ENCODE measurements around the gene GALT.

GALT gene

GRCh38 chr9:34675869-34676268, 29.4 kb downstream of the GALT start:
- no peaks in the 10 kb centered on the region for H3K27me3 ChIP-seq (ENCODE audit: low read length)

DNA sequence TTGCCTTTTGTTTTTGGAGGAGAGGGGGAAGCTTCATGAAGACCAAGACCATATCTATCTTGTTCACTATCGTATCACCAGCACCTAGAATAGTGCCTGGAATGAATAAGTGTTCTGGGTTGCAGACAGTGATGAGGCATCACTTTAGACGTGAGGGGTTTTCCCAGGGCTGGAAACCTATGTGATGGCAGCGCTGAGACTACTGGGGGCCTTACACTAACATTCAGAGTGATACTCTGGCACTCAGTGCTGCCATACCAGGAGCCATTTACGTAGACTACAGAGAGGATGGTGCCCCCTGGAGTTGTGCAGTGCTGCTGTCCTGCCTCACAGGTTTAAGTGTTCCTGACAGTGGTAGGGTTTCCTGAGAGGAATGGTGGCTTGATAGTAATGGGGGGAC, 37.7 kb downstream of the GALT start:
- TF ChIP-seq EZH2phosphoT487 (conservative IDR thresholded peaks at IDR 0.05; ENCODE audit: low read length) (no peak), CTCF (IDR thresholded peaks at IDR 0.05; ENCODE audit: insufficient read depth, low read length, poor library complexity, severe bottlenecking) (no peak)
- H2AFZ ChIP-seq (ENCODE audit: low read depth, low read length, severe bottlenecking): no peak overlapping the region

More at GRCh38 chr9:34675869-34676268, 29.4 kb downstream of the GALT start:
- no peak overlapping the region for H3K27ac ChIP-seq (ENCODE audit: low read depth, low read length)
- TF ChIP-seq CTCF (IDR thresholded peaks at IDR 0.05; ENCODE audit: insufficient read depth, low read length, poor library complexity, severe bottlenecking) (no peak), EZH2phosphoT487 (conservative IDR thresholded peaks at IDR 0.05; ENCODE audit: low read length) (no peak)
- H3K9me2 ChIP-seq (replicated peaks; ENCODE audit: insufficient read depth, low read length): no peaks in the 10 kb centered on the region
- no peak overlapping the region for H2AFZ ChIP-seq (ENCODE audit: low read depth, low read length, severe bottlenecking)
- H4K20me1 ChIP-seq (ENCODE audit: low read depth, low read length): no peaks in the 10 kb centered on the region
- no peaks in the 10 kb centered on the region for H3F3A ChIP-seq (ENCODE audit: insufficient read depth)
- H3K79me2 ChIP-seq (ENCODE audit: insufficient read depth, low read length): no peaks in the 10 kb centered on the region
- no peaks in the 10 kb centered on the region for H3K36me3 ChIP-seq (ENCODE audit: low read length)
- no peak overlapping the region for H3K4me2 ChIP-seq (ENCODE audit: low read depth, low read length, poor library complexity, severe bottlenecking)
- H3K9ac ChIP-seq (ENCODE audit: low read length): no peak overlapping the region
- no peak overlapping the region for H3K4me3 ChIP-seq (ENCODE audit: insufficient read depth, low read length, poor library complexity, severe bottlenecking)
- no peaks in the 10 kb centered on the region for H3K9me3 ChIP-seq (ENCODE audit: insufficient read depth, low read length)

GRCh38 chr9:34684816-34685215, 38.3 kb downstream of the GALT start:
- Histone ChIP-seq H3K36me3 (ENCODE audit: low read length) (no peaks in the 10 kb centered on the region), H3K27ac (ENCODE audit: low read depth, low read length) (no peak overlapping the region), H3K4me2 (ENCODE audit: low read depth, low read length, poor library complexity, severe bottlenecking) (no peak overlapping the region), H2AFZ (ENCODE audit: low read depth, low read length, severe bottlenecking) (no peak overlapping the region), H3K4me3 (ENCODE audit: insufficient read depth, low read length, poor library complexity, severe bottlenecking) (no peak overlapping the region), H3K79me2 (ENCODE audit: insufficient read depth, low read length) (no peaks in the 10 kb centered on the region), H3K9me2 (replicated peaks; ENCODE audit: insufficient read depth, low read length) (no peaks in the 10 kb centered on the region), H3K27me3 (ENCODE audit: low read length) (no peaks in the 10 kb centered on the region), H4K20me1 (ENCODE audit: low read depth, low read length) (no peaks in the 10 kb centered on the region), H3K9ac (ENCODE audit: low read length) (no peak overlapping the region), H3F3A (ENCODE audit: insufficient read depth) (no peaks in the 10 kb centered on the region), H3K9me3 (ENCODE audit: insufficient read depth, low read length) (no peaks in the 10 kb centered on the region)
- TF ChIP-seq CTCF (IDR thresholded peaks at IDR 0.05; ENCODE audit: insufficient read depth, low read length, poor library complexity, severe bottlenecking) (no peak), EZH2phosphoT487 (conservative IDR thresholded peaks at IDR 0.05; ENCODE audit: low read length) (no peak)

More for the DNA sequence above, 37.7 kb downstream of the GALT start:
- no peak overlapping the region for H3K4me3 ChIP-seq (ENCODE audit: insufficient read depth, low read length, poor library complexity, severe bottlenecking)
- H4K20me1 ChIP-seq (ENCODE audit: low read depth, low read length): no peaks in the 10 kb centered on the region
- H3K9me3 ChIP-seq (ENCODE audit: insufficient read depth, low read length): no peaks in the 10 kb centered on the region
- H3K9me2 ChIP-seq (replicated peaks; ENCODE audit: insufficient read depth, low read length): no peaks in the 10 kb centered on the region
- H3K9ac ChIP-seq (ENCODE audit: low read length): no peak overlapping the region
- H3K79me2 ChIP-seq (ENCODE audit: insufficient read depth, low read length): no peaks in the 10 kb centered on the region
- H3K4me2 ChIP-seq (ENCODE audit: low read depth, low read length, poor library complexity, severe bottlenecking): no peak overlapping the region
- H3K36me3 ChIP-seq (ENCODE audit: low read length): no peaks in the 10 kb centered on the region
- H3K27me3 ChIP-seq (ENCODE audit: low read length): no peaks in the 10 kb centered on the region
- H3F3A ChIP-seq (ENCODE audit: insufficient read depth): no peaks in the 10 kb centered on the region
- H3K27ac ChIP-seq (ENCODE audit: low read depth, low read length): no peak overlapping the region
